H1 (cell line): ENCODE data around the gene MAGEA12.
"Not testable (repeated sequence)": the region's sequence is repeated elsewhere in the genome, so short reads cannot be mapped to it uniquely, and the experiment has no call there.

Source experiments
- CBX8 ChIP-seq: fragments of 300-800, 300-1000 bp; sonication (generic); IDR thresholded peaks from 2 replicates; pipeline ENCODE4 v1.7.1; 2016; ENCODE audit warnings: low read depth, low read length, borderline replicate concordance
- CTCF ChIP-seq, 3 experiments: IDR thresholded peaks; 1 replicate in 2 of 3; 2 replicates in 1 of 3; pipeline versions ENCODE4 v1.5.1 to v1.6.1; 2011; ENCODE audit warnings: low read length in 3 of 3, mild to moderate bottlenecking in 3 of 3, inconsistent platforms in 2 of 3, low read depth in 1 of 3, moderate library complexity in 1 of 3; ENCODE audit not compliant: insufficient read depth in 1 of 3; ENCODE audit errors: control extremely low read depth in 1 of 3
- EZH2 ChIP-seq: fragments of 200-600 bp; sonication (generic); IDR thresholded peaks from 2 replicates; pipeline ENCODE4 v1.7.1; 2012; ENCODE audit warnings: low read depth, mild to moderate bottlenecking, moderate library complexity, low read length, inconsistent platforms; ENCODE audit not compliant: severe bottlenecking
- KDM4A ChIP-seq: IDR thresholded peaks from one replicate; pipeline ENCODE4 v1.7.1; 2012; ENCODE audit warnings: low read depth, mild to moderate bottlenecking, moderate library complexity, low read length, inconsistent platforms; ENCODE audit not compliant: severe bottlenecking
- MAX ChIP-seq: IDR thresholded peaks from 2 replicates; pipeline ENCODE4 v1.6.1; 2012; ENCODE audit warnings: inconsistent platforms
- PHF8 ChIP-seq: fragments of 200-600 bp; sonication (generic); conservative IDR thresholded peaks from 2 replicates; pipeline ENCODE4 v1.7.1; 2012; ENCODE audit warnings: low read depth, mild to moderate bottlenecking, inconsistent platforms, low read length, moderate library complexity
- SRF ChIP-seq: IDR thresholded peaks from 2 replicates; pipeline ENCODE4 v1.6.1; 2011; ENCODE audit warnings: mild to moderate bottlenecking, low read depth, low read length, moderate library complexity
- YY1 ChIP-seq: IDR thresholded peaks from 2 replicates; pipeline ENCODE4 v1.6.1; 2011; ENCODE audit warnings: low read depth, mild to moderate bottlenecking, low read length

- TF ChIP-seq KDM4A; SRF; EZH2; CTCF (IDR thresholded peaks at IDR 0.05; ENCODE audit: control extremely low read depth in 1 of 3, insufficient read depth in 1 of 3, low read depth in 1 of 3, low read length in 3 of 3); MAX; PHF8; CBX8; YY1: not testable (repeated sequence)
Observed at GRCh38 chrX:152700390-152700789, 33.2 kb upstream of the MAGEA12 start.
